A204.1 (cell line): ENCODE data around the gene PPP1R9B.

Experiments used
- FAIRE-seq: peaks from 2 replicates; lab custom pipeline; 2012; peaks lifted over from hg19 to GRCh38; lab: Jason Lieb, UNC

The PPP1R9B gene

GRCh38 chr17:50155115-50155819 is 4.8 kb upstream of the PPP1R9B start:
- FAIRE-seq: no peak

GRCh38 chr17:50154604-50155003 is 4.1 kb upstream of the PPP1R9B start:
- no peak for FAIRE-seq

GRCh38 chr17:50153650-50154575 is 3.4 kb upstream of the PPP1R9B start:
- FAIRE-seq: no peak

- no peak for FAIRE-seq
Measured at GRCh38 chr17:50152736-50153135, 2.3 kb upstream of the PPP1R9B start.

GRCh38 chr17:50151937-50152547 is 1.6 kb upstream of the PPP1R9B start:
- FAIRE-seq: no peak

GRCh38 chr17:50151041-50151936 is 812 bp upstream of the PPP1R9B start:
- no peak for FAIRE-seq

GRCh38 chr17:50149417-50150353 is 792 bp downstream of the PPP1R9B start:
- no peak for FAIRE-seq

GRCh38 chr17:50149091-50149416 is 1.4 kb downstream of the PPP1R9B start:
- FAIRE-seq: no peak

- no peak for FAIRE-seq
Measured at GRCh38 chr17:50148226-50149090, 2.0 kb downstream of the PPP1R9B start.

GRCh38 chr17:50147841-50148225 is 2.6 kb downstream of the PPP1R9B start:
- FAIRE-seq: no peak

- no peak for FAIRE-seq
Measured at GRCh38 chr17:50146927-50147665, 3.4 kb downstream of the PPP1R9B start.

GRCh38 chr17:50146230-50146926 is 4.1 kb downstream of the PPP1R9B start:
- no peak for FAIRE-seq

GRCh38 chr17:50145532-50146229 is 4.8 kb downstream of the PPP1R9B start:
- FAIRE-seq: no peak

GRCh38 chr17:50144845-50145531 is 5.5 kb downstream of the PPP1R9B start:
- FAIRE-seq: no peak

- no peak for FAIRE-seq
Measured at GRCh38 chr17:50144355-50144754, 6.1 kb downstream of the PPP1R9B start.

GRCh38 chr17:50143461-50144176 is 6.9 kb downstream of the PPP1R9B start:
- FAIRE-seq: no peak

GRCh38 chr17:50141745-50142110 is 8.7 kb downstream of the PPP1R9B start:
- no peak for FAIRE-seq
